ENCODE data around the gene DCLRE1B. TPM values are rescaled to one million over a fixed set of nuclear protein-coding genes. Genes with fewer than 3 reads are reported as not detected.
A peak's percentile ranks its signal among the peaks of the same experiment; 100 is the strongest.

Gene DCLRE1B
- total RNA-seq, 1 experiment from 2014 or later: 9.4 TPM

- Mint-ChIP-seq H3K36me3 (peaks cover 17% of the 10 kb centered on the region), H3K9me3 (no peaks in the 10 kb centered on the region), H3K4me3 (no peak overlapping the region), H3K4me1 (peaks cover 2% of the 10 kb centered on the region; the same call in 1 of the 2 replicates), H3K27me3 (ENCODE audit: low read depth) (peaks cover 6% of the 10 kb centered on the region), H3K27ac (no peak overlapping the region)
- POLR2A ChIA-PET: no interaction called here
- TF ChIP-seq ZNF671 (CRISPR knock-in tag; IDR thresholded peaks at IDR 0.05) (no peak), ZNF281 (CRISPR knock-in tag; IDR thresholded peaks at IDR 0.05) (no peak), ZBTB43 (CRISPR knock-in tag; IDR thresholded peaks at IDR 0.05) (no peak), ARID4B (CRISPR knock-in tag; IDR thresholded peaks at IDR 0.05; ENCODE audit: borderline replicate concordance) (no peak), MAX (CRISPR knock-in tag; IDR thresholded peaks at IDR 0.05) (no peak), TCF7 (CRISPR knock-in tag; IDR thresholded peaks at IDR 0.05; ENCODE audit: low read depth) (no peak), JAZF1 (CRISPR knock-in tag; IDR thresholded peaks at IDR 0.05) (no peak), RELA (CRISPR knock-in tag; IDR thresholded peaks at IDR 0.05; ENCODE audit: borderline replicate concordance) (no peak), ATF2 (CRISPR knock-in tag; IDR thresholded peaks at IDR 0.05; ENCODE audit: borderline replicate concordance, low read depth) (no peak), HMGXB4 (CRISPR knock-in tag; IDR thresholded peaks at IDR 0.05) (no peak)
- DNase-seq (ENCODE audit: low spot score) (no peak), ATAC-seq (no peak)
- CTCF ChIA-PET: no interaction called here
Observed at GRCh38 chr1:113913312-113913668, 8.2 kb downstream of the DCLRE1B start.

- POLR2A ChIA-PET: no interaction called here
- Mint-ChIP-seq H3K4me3 (no peak overlapping the region), H3K27me3 (ENCODE audit: low read depth) (peaks cover 10% of the 10 kb centered on the region), H3K36me3 (peaks cover 17% of the 10 kb centered on the region), H3K27ac (0 out of 2 replicates have a peak overlapping the region, but pooled peaks have one; percentile 34), H3K9me3 (no peaks in the 10 kb centered on the region), H3K4me1 (peaks cover 2% of the 10 kb centered on the region; the same call in 1 of the 2 replicates)
- ATAC-seq (no peak), DNase-seq (ENCODE audit: low spot score) (no peak)
- CTCF ChIA-PET: no interaction called here
- TF ChIP-seq ERG (CRISPR knock-in tag; IDR thresholded peaks at IDR 0.05) (no peak), ZNF425 (CRISPR knock-in tag; conservative IDR thresholded peaks at IDR 0.05) (no peak), SMAD4 (CRISPR knock-in tag; IDR thresholded peaks at IDR 0.05) (no peak), KAT7 (CRISPR knock-in tag; IDR thresholded peaks at IDR 0.05; ENCODE audit: borderline replicate concordance) (no peak), ZMAT4 (CRISPR knock-in tag; IDR thresholded peaks at IDR 0.05) (no peak)
Observed at GRCh38 chr1:113913887-113914664, 8.9 kb downstream of the DCLRE1B start.
